HEK293 (cell line): ENCODE results near the gene MTCH1.
A peak's percentile ranks its signal among the peaks of the same experiment; 100 is the strongest.

Experiments used
- CTCF ChIA-PET: fragments of 350-600 bp; formaldehyde crosslinking; extraction: SDS; loops from one replicate; lab custom pipeline; 2021; ENCODE audit warnings: antibody characterized with exemption; lab: Yijun Ruan, JAX
- POLR2A ChIA-PET: fragments of 300-600 bp; formaldehyde crosslinking; extraction: SDS; loops from one replicate; lab custom pipeline; 2020; ENCODE audit warnings: antibody characterized with exemption, inconsistent platforms; lab: Yijun Ruan, JAX
- H3K27ac ChIP-seq: fragments of 200-500 bp; sonication (Bioruptor generic); 2 replicates; pipeline ENCODE4 v1.5.1; 2014; ENCODE audit warnings: low read depth, low read length, control low read depth, inconsistent platforms; ENCODE audit errors: extremely low read depth
- H3K36me3 ChIP-seq, 2 experiments: fragments of 200-500 bp in 1 of 2; sonication (Bioruptor generic) in 1 of 2; 1 replicate in 1 of 2; 2 replicates in 1 of 2; pipeline ENCODE4 v1.5.1; 2014 to 2017; ENCODE audit warnings: inconsistent platforms in 2 of 2, low read length in 2 of 2; ENCODE audit not compliant: control insufficient read depth in 2 of 2, insufficient read depth in 1 of 2
- H3K4me1 ChIP-seq: fragments of 200-500 bp; sonication (Bioruptor generic); 2 replicates; pipeline ENCODE4 v1.5.1; 2014; ENCODE audit warnings: mild to moderate bottlenecking, low read length, inconsistent platforms; ENCODE audit not compliant: control insufficient read depth, insufficient read depth
- H3K4me3 ChIP-seq: 2 replicates; pipeline ENCODE4 v1.5.1; 2011; ENCODE audit warnings: low read depth, mild to moderate bottlenecking, control low read depth, low read length, moderate library complexity
- H3K9me3 ChIP-seq: fragments of 200-500 bp; sonication (Bioruptor generic); 2 replicates; pipeline ENCODE4 v1.5.1; 2014; ENCODE audit warnings: low read depth, low read length, inconsistent platforms; ENCODE audit not compliant: control insufficient read depth, insufficient read depth
- CTCF ChIP-seq: fragments of 450-650 bp; formaldehyde crosslinking; IDR thresholded peaks from 2 replicates; pipeline ENCODE4 v1.5.1; 2016; ENCODE audit warnings: missing biosample characterization, missing genetic modification characterization
- EGR2 ChIP-seq: fragments of 450-650 bp; formaldehyde crosslinking; IDR thresholded peaks from 2 replicates; pipeline ENCODE4 v1.5.1; 2016; ENCODE audit warnings: low read depth, missing biosample characterization, missing genetic modification characterization
- GLIS1 ChIP-seq: fragments of 450-650 bp; formaldehyde crosslinking; IDR thresholded peaks from 2 replicates; pipeline ENCODE4 v1.5.1; 2016; ENCODE audit warnings: missing biosample characterization, missing genetic modification characterization
- REPIN1 ChIP-seq: fragments of 450-650 bp; formaldehyde crosslinking; IDR thresholded peaks from 2 replicates; pipeline ENCODE4 v1.5.1; 2017; ENCODE audit warnings: missing biosample characterization, missing genetic modification characterization, low read depth
- SCRT2 ChIP-seq: fragments of 450-650 bp; formaldehyde crosslinking; IDR thresholded peaks from 2 replicates; pipeline ENCODE4 v1.5.1; 2016; ENCODE audit warnings: missing biosample characterization, missing genetic modification characterization
- ZBTB10 ChIP-seq: fragments of 450-650 bp; formaldehyde crosslinking; IDR thresholded peaks from 2 replicates; pipeline ENCODE4 v1.5.1; 2016; ENCODE audit warnings: missing biosample characterization, missing genetic modification characterization
- ZFHX2 ChIP-seq: fragments of 450-650 bp; formaldehyde crosslinking; conservative IDR thresholded peaks from 2 replicates; pipeline ENCODE4 v1.5.1; 2016; ENCODE audit warnings: missing biosample characterization, missing genetic modification characterization
- ZFP3 ChIP-seq: fragments of 450-650 bp; formaldehyde crosslinking; IDR thresholded peaks from 2 replicates; pipeline ENCODE4 v1.5.1; 2016; ENCODE audit warnings: low read depth, missing biosample characterization, missing genetic modification characterization
- ZNF16 ChIP-seq: fragments of 450-650 bp; formaldehyde crosslinking; IDR thresholded peaks from 2 replicates; pipeline ENCODE4 v1.5.1; 2016; ENCODE audit warnings: low read depth, missing biosample characterization, missing genetic modification characterization
- ZNF19 ChIP-seq: fragments of 450-650 bp; formaldehyde crosslinking; IDR thresholded peaks from 2 replicates; pipeline ENCODE4; 2016; ENCODE audit warnings: missing biosample characterization, missing genetic modification characterization, low read depth
- ZNF23 ChIP-seq: fragments of 450-650 bp; formaldehyde crosslinking; IDR thresholded peaks from 2 replicates; pipeline ENCODE4 v1.5.1; 2016; ENCODE audit warnings: missing biosample characterization, missing genetic modification characterization, borderline replicate concordance
- ZNF423 ChIP-seq: fragments of 450-650 bp; formaldehyde crosslinking; IDR thresholded peaks from 2 replicates; pipeline ENCODE4 v1.5.1; 2016; ENCODE audit warnings: missing biosample characterization, missing genetic modification characterization
- ZNF521 ChIP-seq: fragments of 450-650 bp; formaldehyde crosslinking; IDR thresholded peaks from 2 replicates; pipeline ENCODE4 v1.5.1; 2017; ENCODE audit warnings: missing biosample characterization, mild to moderate bottlenecking, missing genetic modification characterization
- ZNF548 ChIP-seq: fragments of 450-650 bp; formaldehyde crosslinking; IDR thresholded peaks from 2 replicates; pipeline ENCODE4 v1.5.1; 2016; ENCODE audit warnings: missing biosample characterization, missing genetic modification characterization
- ZNF785 ChIP-seq: fragments of 450-650 bp; formaldehyde crosslinking; IDR thresholded peaks from 2 replicates; pipeline ENCODE4 v1.5.1; 2016; ENCODE audit warnings: missing biosample characterization, missing genetic modification characterization
- ZNF830 ChIP-seq: fragments of 450-650 bp; IDR thresholded peaks from 2 replicates; pipeline ENCODE4 v1.5.0; 2018; ENCODE audit warnings: missing biosample characterization, missing genetic modification characterization, low read depth, mild to moderate bottlenecking, moderate library complexity

Gene MTCH1

GRCh38 chr6:36955136-36955535, 30.9 kb downstream of the MTCH1 start:
- H3K9me3 ChIP-seq, result no peaks in the 10 kb centered on the region
- no peak overlapping the region for H3K27ac ChIP-seq
- no peaks in the 10 kb centered on the region for H3K4me1 ChIP-seq
- no peaks in the 10 kb centered on the region for H3K36me3 ChIP-seq
- CTCF ChIA-PET, result interaction anchor here (1.1 to 2.4 kb wide), 5 partner anchors 26 to 189 kb away, joined by 3 to 6 read pairs (median 4); partner anchors contain the start of gene C6orf89
- POLR2A ChIA-PET, result interaction anchor here (1.7 kb wide), 2 partner anchors 31 to 277 kb away, joined by 4 read pairs; partner anchors contain the start of genes CDKN1A and MTCH1
- no peak overlapping the region for H3K4me3 ChIP-seq
- no peak for TF ChIP-seq SCRT2
- 0 out of 2 replicates have a peak, but pooled peaks have one; percentile 9 for TF ChIP-seq EGR2 (tag by site-specific recombination)
- peak; percentile 27; the same call in 1 of the 2 replicates for TF ChIP-seq ZFHX2
- TF ChIP-seq, all 188 proteins: peak for 2

GRCh38 chr6:36954262-36954931, 31.6 kb downstream of the MTCH1 start, which contains the start of gene PI16:
Gene PI16, plus strand, starts transcription at chr6:36954738. Its CDS starts 23 bp downstream, at chr6:36954761.
- H3K4me3 ChIP-seq, result no peak within 1 kb of the TSS
- no peaks in the 10 kb centered on the region for H3K9me3 ChIP-seq
- TF ChIP-seq ZNF785, result no peak
- TF ChIP-seq ZFP3 (tag by site-specific recombination), result no peak
- TF ChIP-seq ZBTB10 (tag by site-specific recombination), result no peak
- H3K36me3 ChIP-seq, result no peaks in the 10 kb centered on the region
- ChIA-PET POLR2A (interaction anchor here (1.7 kb wide), 1 partner anchor 276 kb away, joined by 4 read pairs; the partner anchor contains the start of gene CDKN1A), CTCF (interaction anchor here (0.7 to 1.3 kb wide), 4 partner anchors 64 to 513 kb away, joined by 3 to 4 read pairs (median 4); no protein-coding TSS in a partner anchor)
- H3K4me1 ChIP-seq, result no peaks in the 10 kb centered on the region
- H3K27ac ChIP-seq, result no peak within 1 kb of the TSS

- no peak for TF ChIP-seq REPIN1 (tag by site-specific recombination)
- no peak for TF ChIP-seq ZNF23
- no peak for TF ChIP-seq ZNF521 (tag by site-specific recombination)
- no peak for TF ChIP-seq ZNF19 (tag by site-specific recombination)
- no peak for TF ChIP-seq ZNF16 (tag by site-specific recombination)
- TF ChIP-seq ZFP3 (tag by site-specific recombination), result no peak
- no peak for TF ChIP-seq GLIS1 (tag by site-specific recombination)
- no peak for TF ChIP-seq ZNF548 (tag by site-specific recombination)
- no peak for TF ChIP-seq ZNF423
- TF ChIP-seq ZNF830 (tag by site-specific recombination), result no peak
- TF ChIP-seq CTCF (tag by site-specific recombination), result no peak
- ChIA-PET CTCF (interaction anchor here (0.7 to 1.1 kb wide), 2 partner anchors 103 to 514 kb away, joined by 3 to 4 read pairs; no protein-coding TSS in a partner anchor), POLR2A (interaction anchor here (1.7 kb wide), 1 partner anchor 275 kb away, joined by 4 read pairs; the partner anchor contains the start of gene CDKN1A)
- H3K4me1 ChIP-seq, result no peaks in the 10 kb centered on the region
- no peaks in the 10 kb centered on the region for H3K9me3 ChIP-seq
- H3K27ac ChIP-seq, result no peak overlapping the region
- H3K4me3 ChIP-seq, result no peak overlapping the region
- H3K36me3 ChIP-seq, result no peaks in the 10 kb centered on the region
Observed at GRCh38 chr6:36953931-36954261, 32.1 kb downstream of the MTCH1 start.
